Bladder microvascular endothelial cell (primary cell): Measurements from ENCODE around the gene TP53I11. TPM values are rescaled to one million over a fixed set of nuclear protein-coding genes. Genes with fewer than 3 reads are reported as not detected.

Experiments
- total RNA-seq: library from RNA; depleted of rRNA; stranded (reverse); fragments of >200 nt; gene quantifications from 2 replicates; pipeline ENCODE4 v1.2.3, GENCODE V29; 2014

TP53I11 gene
- total RNA-seq: 35.1 and 38.1 TPM in 2 replicates

GRCh38 chr11:44950625-44951476, at the start of gene TP53I11:
Gene TP53I11 (minus strand): TSS chr11:44950883. CDS start chr11:44938335, 12,548 bp downstream.

Other genes starting within 250 kb of the TP53I11 start
- gene TSPAN18, start 223.9 kb downstream of the TP53I11 start, total RNA-seq: 17.6 and 66.3 TPM in 2 replicates
- 4.2 and 11.0 TPM in 2 replicates for gene PRDM11, start 195.8 kb upstream of the TP53I11 start, total RNA-seq